AG09319 (cell line): ENCODE measurements around the gene DLGAP5.

Experiments used
- DNase-seq: peaks from one replicate; pipeline ENCODE4 v3.0.0-alpha.2; 2010; ENCODE audit warnings: low read depth; ENCODE audit errors: extremely low read depth
- CTCF ChIP-seq: IDR thresholded peaks from 2 replicates; pipeline ENCODE4 v1.5.1; 2011; ENCODE audit warnings: low read depth, mild to moderate bottlenecking, inconsistent platforms, low read length, moderate library complexity

The DLGAP5 gene

GRCh38 chr14:55223364-55223763 lies 32.0 kb upstream of the DLGAP5 start:
- TF ChIP-seq CTCF: no peak
- DNase-seq: no peak

- DNase-seq: no peak
- TF ChIP-seq CTCF: no peak
These were observed 30.6 kb upstream of the DLGAP5 start for GRCh38 chr14:55221968-55222367.

GRCh38 chr14:55221186-55221585 lies 29.8 kb upstream of the DLGAP5 start:
- DNase-seq: no peak
- TF ChIP-seq CTCF: no peak

GRCh38 chr14:55220230-55220629 lies 28.8 kb upstream of the DLGAP5 start:
- no peak for DNase-seq
- no peak for TF ChIP-seq CTCF

GRCh38 chr14:55212634-55213033 lies 21.2 kb upstream of the DLGAP5 start:
- TF ChIP-seq CTCF: no peak

GRCh38 chr14:55207832-55208231 lies 16.4 kb upstream of the DLGAP5 start:
- no peak for DNase-seq
- no peak for TF ChIP-seq CTCF

More at GRCh38 chr14:55212634-55213033, 21.2 kb upstream of the DLGAP5 start:
- DNase-seq: no peak

- no peak for DNase-seq
- no peak for TF ChIP-seq CTCF
These were observed 14.8 kb upstream of the DLGAP5 start for GRCh38 chr14:55206175-55206693.
